NCI-H345 (cell line): Measurements from ENCODE around the gene NSG2.
A peak's percentile ranks its signal among the peaks of the same experiment; 100 is the strongest.

Experiments
- DNase-seq: peaks from one replicate; lab custom pipeline; 2025; lab: John Stamatoyannopoulos, UW

Gene NSG2

DNA sequence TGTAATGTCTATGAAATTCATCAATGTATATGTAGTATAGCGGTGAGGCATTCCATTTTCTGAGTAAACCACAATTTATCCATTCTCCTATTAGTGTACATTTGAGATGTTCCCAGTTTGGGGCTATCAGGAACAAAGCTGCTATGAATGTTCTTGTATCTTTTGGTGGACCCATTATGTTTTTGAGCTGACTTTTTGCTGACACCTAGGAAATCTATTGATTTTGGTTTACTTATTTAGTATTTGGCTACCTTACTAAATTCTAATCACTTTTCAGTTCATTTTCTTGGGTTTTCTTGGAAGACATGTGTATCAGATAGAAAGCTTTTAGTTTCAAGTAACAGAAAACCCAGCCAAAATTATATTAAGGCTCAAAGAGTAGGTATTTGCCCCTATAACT lies 13.7 kb downstream of the NSG2 start:
- DNase-seq: no peak

DNA sequence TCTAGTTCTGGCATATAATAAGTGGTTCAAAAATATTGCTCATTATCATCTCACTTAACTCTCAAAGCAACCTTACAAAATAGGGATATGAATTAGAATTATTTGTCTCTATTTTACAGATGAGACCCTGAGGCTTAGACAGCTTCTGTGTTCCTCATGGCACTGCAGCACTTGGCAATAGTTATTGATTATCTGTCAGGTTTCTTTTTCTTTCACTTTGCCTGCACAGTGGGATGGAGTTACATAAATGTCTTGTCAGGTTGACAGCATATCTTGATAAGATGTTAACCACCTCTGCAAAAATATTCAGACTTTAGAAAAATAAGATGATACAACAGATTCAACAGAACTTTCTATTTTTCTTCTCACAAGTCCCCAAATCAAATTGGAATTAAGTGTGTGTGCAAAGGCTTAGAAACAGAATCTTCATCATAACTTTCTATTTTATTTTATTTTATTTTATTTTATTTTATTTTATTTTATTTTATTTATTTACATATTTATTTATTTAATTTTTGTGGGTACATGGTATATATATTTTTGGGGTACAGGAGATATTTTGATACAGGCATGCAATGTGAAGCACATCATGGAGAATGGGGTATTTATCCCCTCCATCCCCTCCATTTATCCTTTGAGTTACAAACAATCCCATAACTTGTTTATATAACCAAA lies 17.7 kb downstream of the NSG2 start:
- DNase-seq: no peak

DNA sequence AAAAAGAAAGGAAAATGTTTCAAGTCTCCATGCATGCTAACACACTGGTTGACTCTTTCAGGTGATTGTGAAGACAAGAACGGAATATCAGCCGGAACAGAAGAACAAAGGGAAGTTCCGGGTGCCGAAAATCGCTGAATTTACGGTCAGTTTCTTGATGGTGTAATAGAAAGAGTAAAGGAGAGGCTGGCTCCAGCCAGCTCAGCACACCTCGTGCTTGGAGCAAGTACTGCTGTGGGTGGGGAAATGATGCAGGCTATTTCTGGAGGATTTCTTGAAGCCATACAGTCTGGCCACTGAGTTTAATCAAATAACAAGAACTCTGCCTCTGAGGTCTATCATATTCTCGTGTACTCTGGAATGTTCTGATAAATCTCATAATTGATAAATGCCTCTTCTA lies 18.7 kb downstream of the NSG2 start:
- DNase-seq: no peak

DNA sequence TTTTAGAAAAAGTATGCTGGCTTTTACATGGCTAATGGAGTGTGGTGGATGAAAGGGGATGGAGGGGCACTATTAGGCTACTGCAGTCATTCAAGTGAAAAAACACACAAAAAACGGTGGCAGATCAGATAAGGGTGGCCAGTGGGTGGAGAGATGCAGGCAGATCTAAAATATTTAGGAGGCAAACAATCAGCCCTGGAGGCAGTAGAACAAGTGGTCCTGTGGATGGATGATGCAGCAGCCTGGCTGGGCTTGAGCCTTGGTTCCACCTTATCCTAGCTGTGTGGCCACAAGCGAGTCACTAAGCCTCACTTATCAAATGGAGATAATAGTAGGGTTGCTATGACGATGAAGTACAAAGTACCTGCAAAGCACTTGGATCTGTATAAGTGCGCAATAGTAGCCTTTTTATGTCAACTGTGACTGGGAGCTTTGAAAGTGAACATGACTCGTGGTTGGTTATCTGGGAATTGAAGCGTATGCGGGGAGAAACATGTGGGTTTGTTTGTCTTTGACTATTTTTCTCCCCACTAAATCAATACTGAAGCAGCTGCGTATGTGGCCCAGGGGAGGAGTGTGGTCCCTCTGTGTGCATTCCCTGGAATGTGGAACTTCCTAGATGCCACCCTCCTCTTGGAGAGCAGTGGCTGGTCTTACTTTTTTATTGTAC lies 20.2 kb downstream of the NSG2 start:
- DNase-seq: peak; percentile 74

DNA sequence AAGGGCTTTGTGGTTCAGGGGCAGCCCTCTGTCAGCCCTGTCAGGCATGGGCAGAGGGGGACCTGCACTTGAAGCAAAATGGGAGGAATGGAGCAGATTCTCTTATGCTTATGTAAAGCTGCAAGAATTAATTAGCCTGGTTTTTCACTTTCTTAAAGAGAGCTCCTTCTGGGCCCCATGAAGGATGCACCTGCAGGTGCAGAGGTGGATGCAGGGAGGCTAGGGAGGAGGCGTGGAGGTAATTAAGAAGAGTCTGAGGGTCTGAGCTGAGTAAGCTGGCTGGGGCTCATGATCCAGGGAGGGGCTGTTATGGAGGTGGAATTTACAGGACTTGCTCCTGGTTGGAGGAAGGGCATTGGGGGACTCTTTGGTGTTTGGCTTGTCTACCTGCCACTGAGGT lies 22.0 kb downstream of the NSG2 start:
- DNase-seq: no peak

DNA sequence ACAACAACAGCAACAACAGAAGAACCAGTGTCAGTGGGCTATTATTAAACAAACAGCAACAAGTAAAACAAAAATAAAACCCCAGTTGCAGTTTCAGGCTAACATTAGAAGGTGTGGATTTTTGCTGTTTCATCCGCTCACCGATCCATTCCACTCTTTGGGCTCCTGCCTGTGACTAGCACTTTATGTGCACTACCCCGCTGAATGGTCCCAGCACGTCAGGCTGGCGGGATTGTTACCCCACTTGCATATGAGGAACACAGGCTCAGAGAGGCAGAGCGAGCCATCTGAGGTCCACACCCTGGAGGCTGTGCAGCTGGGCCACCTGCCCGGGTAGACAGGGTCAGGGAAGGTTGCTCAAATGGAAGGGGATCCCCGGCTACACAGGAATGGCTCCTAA lies 26.0 kb downstream of the NSG2 start:
- no peak for DNase-seq

DNA sequence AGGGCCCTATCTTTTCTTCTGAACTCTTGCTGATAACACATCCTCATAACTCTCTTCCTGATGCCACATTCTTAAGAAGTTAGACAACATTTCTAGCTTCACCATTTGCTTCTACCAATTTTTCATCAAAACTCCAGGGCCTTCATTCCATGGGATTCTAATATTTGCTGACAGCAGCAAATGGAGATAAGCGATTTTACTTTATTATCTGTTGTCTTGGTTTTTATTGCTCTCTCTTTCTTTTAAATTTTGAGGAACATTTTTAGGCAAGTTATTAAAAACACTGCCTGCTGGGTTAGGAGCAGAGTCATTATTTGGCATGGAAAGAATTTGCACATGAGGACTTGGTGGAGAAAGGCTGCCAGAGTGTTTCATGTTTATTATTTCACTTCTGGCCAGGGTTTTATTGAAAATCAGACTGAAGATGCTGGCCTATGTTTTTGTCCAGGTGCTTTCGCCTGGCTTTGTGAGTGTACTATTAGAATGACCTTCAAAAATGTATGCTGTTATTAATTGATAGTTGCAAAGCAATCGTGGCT lies 27.7 kb downstream of the NSG2 start:
- no peak for DNase-seq

DNA sequence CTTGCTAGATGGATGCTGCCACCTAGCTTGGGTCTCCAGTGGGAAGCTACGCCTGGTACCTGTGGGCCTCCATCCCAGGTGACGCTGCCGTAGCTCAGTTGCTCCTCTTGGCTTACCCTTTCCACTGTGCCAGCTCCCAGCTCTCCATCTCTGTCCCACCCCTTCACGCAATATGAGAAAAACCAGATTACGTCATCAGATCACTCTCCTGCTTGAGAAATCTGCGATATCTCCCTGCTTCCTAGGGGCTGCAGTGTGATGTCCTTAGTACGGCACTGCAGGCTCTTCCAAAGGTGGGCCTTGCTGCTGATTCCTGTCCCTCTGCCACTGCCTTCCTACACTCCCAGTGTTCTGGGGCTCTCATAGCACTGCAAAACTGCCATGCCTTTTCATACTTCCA lies 28.9 kb downstream of the NSG2 start:
- DNase-seq: no peak

DNA sequence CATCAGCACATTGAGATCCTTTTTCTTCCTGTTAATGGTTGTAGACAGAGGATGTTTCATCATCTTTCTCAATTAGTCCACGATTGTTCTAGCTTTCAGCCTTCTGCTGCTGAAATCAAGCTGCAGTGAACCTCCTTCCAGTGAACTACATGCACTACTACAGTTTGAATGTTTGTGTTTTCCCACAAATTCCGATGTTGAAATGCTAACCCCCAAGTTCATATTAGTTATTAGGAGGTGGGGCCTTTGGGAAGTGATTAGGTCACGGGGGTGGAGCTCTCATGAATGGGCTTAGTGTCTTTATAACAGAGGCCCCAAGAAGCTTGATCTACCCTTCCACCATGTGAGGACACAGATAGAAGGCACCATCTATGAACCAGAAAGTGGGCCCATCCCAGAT lies 32.9 kb downstream of the NSG2 start:
- DNase-seq: no peak

DNA sequence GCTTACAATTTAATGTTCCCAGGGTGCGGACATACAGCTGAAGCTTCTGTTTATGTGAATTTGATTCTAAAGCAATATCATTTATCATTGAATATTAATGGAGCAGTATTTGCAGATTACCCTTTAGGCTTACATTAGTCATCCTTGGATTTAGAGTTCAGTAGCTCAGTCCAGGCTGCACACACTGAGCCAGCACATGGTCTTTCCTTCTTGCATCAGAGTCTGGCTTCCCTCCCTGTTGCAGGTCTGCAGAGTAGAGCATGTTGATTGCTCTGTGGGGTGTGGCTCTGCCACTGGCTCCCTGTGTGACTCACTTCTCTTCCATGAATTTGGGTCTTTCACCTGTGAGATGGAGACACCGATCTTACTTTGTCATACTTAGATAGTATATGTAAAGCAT lies 36.8 kb downstream of the NSG2 start:
- peak; percentile 83 for DNase-seq

DNA sequence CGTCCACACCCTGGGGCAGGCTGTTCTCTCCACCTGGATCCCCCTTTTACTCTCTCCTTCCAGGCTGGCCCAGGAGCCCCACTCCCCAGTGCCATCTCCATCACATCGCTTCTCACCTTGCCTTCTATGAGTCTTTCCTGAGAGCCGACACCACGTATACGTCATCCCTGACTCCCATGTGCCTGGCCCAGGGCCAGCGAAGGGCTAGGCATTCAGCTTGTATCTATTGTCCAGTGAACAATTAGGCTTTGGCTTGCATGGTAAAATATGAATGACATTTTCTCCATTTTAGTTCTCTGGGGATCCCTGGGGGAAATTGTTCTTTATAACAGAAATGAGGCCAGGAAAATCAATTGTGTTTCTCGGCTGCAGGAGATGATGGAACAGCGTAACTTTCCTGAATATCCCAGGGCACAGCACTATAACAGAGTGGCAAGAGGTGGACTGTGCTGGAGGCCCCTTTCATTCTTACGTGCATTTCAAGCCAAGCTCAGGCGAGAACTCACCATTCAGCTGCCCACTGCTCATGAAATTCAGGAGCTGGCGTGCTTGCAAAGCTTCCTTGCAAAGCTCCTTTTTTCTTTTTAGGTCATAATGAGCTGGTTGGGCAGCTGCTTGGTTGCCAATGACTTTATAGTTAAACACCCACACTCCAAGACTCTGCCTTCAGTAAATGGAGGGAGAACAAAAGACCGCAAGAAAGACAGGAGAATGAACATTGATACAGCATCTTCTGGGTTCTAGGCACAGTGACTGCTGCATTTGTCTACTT lies 37.7 kb downstream of the NSG2 start:
- DNase-seq: peak; percentile 89

DNA sequence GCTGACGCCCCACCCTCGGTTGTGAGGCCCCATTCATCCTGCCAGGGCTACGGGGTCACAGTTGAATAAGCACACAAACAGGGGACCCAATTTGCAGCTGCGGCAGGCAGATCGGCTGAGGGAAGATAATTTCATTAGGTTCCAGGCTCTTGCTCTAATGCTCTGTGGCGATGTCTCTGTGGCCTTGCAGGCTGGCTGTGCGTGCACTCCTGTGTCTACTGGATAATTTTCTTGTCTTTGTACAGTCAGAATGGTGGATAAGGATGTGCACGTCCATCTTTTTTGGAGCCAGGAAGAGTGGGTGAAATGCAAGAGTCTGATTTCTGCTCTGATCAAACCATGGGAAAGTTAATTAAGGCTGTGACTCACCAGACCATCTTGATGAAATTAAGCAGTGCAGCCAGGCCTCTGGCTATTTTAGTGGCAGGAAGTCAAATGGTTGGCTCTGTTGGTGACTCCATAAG lies 39.2 kb downstream of the NSG2 start:
- DNase-seq: no peak

DNA sequence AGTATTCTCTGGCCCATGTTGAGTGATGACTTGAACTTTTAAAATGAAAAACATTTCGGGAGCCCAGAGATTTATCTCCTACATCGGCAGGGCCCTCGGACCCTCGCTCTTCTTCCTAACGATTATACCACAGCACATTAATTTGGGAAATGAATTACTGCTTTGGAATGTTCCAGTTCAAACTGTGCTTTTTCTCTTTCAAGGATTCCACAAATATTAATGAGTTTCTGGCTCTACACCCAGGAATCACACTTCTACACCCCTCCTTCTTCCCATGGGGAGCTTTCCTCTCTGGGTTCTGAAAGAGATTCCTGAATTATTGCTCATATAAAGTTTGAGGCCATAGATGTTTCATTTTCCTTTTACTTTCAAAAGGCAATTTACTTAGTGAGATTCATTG lies 41.2 kb downstream of the NSG2 start:
- no peak for DNase-seq

DNA sequence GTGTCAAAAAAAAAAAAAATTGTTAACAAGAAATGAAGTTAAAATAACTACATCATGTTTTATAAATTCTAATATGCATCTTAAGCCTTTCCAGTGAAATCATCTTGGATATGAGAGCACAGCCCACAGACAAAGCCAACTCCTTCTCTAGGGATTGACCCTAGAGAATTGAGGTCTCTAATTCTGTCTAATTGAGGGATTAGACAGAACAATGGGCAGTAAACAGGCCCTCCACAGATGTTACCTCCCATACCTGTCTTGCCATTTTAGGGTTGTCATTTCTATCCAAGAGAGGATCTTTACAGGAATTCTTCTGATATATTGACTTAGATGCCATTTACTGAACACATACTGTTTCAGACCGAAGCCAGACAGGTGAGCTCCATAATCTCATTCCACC lies 42.3 kb downstream of the NSG2 start:
- no peak for DNase-seq

DNA sequence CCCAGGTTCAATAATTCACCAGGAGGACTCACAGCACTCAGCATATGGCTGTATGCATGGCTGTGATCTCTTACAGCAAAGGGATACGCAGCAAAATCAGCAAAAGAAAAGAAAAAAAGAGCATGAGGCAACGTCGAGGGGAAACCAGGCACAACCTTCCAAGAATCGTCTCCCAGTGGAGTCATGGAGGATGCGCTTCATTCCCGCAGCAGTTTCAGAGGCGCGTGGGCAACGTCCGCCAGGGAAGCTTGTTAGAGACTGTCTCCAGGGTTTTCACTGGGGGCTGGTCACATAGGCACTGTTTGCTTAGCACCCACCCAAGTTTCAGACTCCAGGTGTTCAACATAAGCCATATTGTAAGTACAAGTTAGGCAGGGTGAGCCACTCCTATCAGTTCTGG lies 44.6 kb downstream of the NSG2 start:
- no peak for DNase-seq

DNA sequence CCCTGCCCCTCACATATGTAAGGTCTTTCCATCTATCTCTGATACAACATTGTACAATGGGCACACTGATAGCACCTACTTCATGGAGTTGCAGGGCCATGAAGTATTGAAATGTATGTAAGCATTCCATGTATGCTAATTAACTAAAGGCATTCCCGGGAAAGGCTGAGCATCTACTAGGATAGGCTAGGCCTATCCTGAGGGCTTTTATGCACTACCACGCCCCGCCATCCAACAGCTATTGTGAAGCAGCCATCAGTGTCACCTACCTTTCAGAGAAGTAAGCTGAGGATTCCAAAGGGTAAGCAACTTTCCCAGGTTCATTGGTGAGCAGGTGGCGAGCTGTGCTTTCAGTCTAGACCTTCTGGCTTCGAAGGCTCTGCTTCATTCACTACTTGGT lies 47.6 kb downstream of the NSG2 start:
- no peak for DNase-seq

DNA sequence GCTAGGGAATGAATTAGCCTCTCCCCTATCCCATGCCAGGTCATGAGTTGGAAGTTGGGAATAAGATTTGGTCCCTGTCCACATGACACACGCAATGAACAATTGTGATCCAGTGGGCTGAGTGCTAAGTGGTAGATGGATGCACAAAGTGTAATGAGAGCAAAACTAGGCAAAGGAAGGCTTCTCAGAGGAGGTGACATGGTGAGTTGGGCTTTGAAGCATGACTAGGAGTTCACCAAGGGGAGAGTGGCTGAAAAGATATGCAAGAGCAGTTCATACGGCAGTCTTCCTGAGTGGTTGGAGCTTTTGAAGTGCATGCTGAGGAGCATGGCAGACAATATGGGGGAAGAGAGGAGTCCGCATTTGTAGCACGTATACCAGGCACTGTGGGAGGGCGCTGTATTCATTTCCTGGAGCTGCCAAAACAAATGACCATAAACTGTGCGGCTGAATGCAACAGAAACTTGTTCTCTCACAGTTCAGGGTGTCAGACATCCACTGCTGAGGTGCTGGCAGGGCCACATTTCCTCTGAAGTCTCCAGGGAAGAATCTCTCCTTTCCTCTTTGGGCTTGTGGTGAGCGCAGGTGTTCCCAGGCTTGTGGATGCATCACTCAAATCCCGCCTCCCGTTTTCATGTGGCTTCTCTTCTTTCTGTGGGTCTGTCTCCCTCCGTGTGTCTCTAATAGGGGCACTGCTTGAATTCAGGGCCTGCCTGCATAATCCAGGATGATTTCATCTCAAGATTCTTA lies 49.5 kb downstream of the NSG2 start:
- no peak for DNase-seq

DNA sequence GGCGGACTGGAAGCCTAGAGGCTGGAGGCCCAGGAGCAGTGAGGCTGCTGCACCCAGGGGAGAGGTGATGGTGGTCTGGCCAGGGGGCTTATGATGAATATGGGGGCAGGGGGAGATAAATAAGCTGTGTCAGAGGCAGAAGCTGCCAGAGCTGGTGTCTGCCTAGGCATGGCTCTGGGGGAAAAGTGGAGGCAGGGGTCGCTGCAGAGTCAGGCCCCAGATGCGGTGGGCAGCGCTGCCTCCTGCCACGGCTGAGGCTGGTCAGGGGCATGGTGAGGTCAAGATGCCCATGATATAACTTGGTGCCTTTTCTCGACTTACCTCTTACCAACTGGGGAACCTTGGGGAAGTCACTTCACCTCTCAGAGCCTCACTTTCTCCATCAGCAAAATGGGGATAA lies 51.1 kb downstream of the NSG2 start:
- no peak for DNase-seq

DNA sequence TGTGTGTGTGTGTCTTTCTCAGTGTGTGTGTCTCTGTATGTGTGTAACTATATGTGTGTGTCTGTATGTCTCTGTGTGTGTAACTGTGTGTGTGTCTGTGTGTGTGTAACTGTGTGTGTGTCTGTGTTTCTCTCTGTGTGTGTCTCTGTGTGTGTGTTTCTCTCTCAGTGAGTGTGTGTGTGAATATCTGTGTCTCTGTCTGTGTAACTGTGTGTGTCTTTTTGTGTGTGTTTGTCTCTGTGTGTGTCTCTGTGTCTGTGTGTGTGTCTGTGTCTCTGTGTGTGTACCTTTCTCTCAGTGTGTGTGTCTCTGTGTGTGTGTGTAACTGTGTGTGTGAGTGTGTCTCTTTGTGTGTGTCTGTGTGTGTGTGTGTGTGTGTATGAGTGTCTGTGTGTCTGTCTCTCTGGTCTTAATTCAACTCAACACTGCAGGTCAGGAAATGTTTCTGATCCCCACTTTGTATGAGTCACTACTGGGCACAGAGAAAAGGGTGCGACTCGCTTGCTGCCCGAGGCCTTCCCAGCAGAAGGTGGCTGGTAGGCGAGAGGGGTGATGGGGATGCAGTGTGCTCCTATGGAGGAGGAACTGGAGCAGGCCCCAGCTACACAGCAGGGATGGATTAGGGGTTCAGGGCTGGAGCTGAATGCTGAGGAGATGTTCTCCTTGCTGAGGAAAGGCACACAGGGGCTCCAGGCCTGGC lies 52.1 kb downstream of the NSG2 start:
- no peak for DNase-seq

DNA sequence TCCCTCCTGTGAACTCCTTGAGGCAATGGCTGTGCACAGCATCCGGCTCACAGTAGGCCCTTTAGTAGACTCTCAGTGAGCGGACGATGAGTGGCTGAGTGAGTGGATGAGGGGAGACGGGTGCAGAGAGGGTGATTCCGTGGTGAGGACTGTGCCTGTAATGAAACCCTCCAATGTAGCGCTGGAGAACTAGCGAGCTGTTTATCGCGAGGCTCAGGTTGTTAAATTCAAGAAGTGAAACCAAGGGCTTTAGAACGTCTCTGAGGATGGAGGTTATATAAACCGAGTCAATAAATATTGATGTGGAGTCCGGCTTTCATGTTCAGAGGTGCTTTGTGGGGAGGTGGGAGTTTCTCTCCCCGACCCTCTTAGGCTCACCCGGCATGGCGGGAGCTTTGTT lies 53.2 kb downstream of the NSG2 start:
- DNase-seq: no peak

DNA sequence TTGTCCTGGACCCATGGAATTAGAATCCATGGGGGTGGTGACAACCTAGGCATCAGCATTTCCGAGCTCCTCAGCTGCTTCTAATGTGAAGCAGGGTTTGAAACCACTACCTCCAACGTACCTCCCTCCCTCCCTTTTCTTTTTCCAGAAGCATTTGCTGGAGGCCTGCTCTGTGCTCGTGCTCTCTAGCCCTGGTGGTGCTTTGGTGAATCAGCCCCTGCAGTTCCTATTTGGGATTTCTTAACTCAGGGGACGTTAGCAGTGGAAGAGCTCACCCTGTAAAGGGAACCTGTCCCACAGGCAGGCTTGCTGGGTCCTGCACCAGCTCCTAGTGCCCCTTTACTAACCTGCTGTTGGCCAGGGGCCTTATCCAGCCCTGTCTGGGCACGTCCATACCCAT lies 55.0 kb downstream of the NSG2 start:
- DNase-seq: no peak
